Choroid plexus epithelial cell (primary cell): ENCODE results near the gene ALDH5A1.

Source experiments
- DNase-seq: peaks from one replicate; pipeline ENCODE4 v3.0.0-alpha.2; 2010; ENCODE audit warnings: low read depth
- H3K4me3 ChIP-seq: 2 replicates; pipeline ENCODE4 v1.5.1; 2011; ENCODE audit warnings: low read depth, mild to moderate bottlenecking, control low read depth, low read length, moderate library complexity
- CTCF ChIP-seq: conservative IDR thresholded peaks from 2 replicates; pipeline ENCODE4 v1.5.1; 2011; ENCODE audit warnings: low read depth, mild to moderate bottlenecking, control low read depth, inconsistent platforms, low read length, moderate library complexity

Gene ALDH5A1

GRCh38 chr6:24494821-24495795, at the start of gene ALDH5A1:
ALDH5A1 (plus strand) TSS chr6:24494969; CDS start chr6:24494997, 28 bp downstream.
- H3K4me3 ChIP-seq: peak within 1 kb of the TSS; percentile 66
- peak; percentile 46 for TF ChIP-seq CTCF
- DNase-seq: peak; percentile 72

DNA sequence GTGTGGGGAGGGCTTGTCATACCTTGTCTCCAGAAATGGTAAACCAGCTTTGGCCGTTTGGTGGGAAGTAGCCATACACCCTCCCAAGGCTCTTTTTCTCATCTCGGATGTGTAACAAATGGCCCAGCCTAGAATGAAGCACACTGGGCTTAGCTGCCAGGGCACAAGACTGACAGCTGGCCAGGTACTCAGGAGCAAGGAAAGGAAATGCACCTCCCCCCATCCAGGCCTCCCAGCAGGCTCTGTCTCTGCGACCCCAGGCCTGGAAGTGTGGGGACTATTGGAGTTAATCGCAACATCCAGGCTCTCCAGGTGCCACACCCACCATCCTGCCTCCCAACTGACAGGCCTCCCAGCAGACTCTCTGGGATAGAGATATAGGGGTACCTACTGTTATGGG, 49.1 kb upstream of the ALDH5A1 start:
- no peak for DNase-seq
- no peak for TF ChIP-seq CTCF
- H3K4me3 ChIP-seq: no peak overlapping the region

GRCh38 chr6:24446670-24447069, 48.1 kb upstream of the ALDH5A1 start:
- no peak overlapping the region for H3K4me3 ChIP-seq
- no peak for DNase-seq
- TF ChIP-seq CTCF: no peak

DNA sequence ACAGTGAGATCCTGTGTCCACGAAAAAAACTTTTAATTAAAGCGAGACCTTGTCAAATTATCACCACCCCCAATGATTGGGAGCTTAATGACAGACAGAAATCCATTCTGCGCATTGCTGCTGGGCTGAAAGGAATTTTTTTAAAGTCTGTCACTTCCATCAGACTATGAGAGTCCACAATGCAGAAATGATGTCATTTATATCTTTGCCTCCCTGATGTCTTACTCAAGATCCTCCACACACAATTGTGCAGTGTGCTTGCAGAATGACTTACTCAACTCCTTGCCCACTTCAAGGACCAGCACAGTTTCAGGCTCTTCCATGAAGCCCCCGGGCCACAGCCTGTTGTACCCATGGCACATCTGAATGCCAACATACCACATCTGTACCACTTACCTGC, 46.4 kb upstream of the ALDH5A1 start:
- no peak for DNase-seq
- no peak for TF ChIP-seq CTCF
- no peak overlapping the region for H3K4me3 ChIP-seq

- H3K4me3 ChIP-seq: no peak overlapping the region
- TF ChIP-seq CTCF: no peak
- no peak for DNase-seq
Measured at GRCh38 chr6:24448828-24449525, 45.8 kb upstream of the ALDH5A1 start.

DNA sequence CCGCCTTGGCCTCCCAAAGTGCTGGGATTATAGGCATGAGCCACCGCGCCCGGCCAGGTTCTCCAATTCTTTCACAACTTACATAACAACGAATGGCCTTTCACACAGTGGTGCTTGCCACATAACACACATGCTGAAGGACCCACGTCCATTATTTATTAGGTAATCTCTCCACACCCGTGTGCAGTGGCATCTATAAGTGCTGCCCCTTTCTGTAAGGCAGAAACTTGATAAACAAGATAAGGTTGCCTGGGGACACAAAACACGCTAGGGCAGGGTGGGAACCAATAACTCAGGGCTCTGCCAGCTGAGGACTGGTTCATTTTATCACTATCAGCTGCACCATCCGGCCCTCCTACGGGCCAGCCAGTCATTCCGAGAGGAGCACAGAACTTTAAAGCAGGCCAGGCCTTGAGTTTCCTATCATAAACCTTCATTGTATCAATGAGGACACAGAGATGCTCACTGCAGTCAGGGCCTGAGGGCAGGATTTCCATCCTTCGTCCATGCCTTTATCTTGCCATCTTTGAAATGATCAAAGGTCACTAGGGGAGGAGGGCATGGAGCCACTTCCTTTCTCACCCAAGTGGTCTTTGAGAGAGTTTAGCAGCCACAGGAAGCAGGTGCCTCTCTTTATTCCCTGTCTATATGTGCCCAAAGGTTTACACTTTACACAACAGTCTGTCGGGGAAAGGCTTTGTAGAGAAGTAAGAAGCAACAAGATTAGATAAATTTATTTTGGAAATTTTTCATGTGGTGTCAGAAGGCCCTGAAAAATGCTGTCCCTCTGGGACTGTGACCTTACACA, 43.0 kb upstream of the ALDH5A1 start:
- DNase-seq: no peak
- TF ChIP-seq CTCF: no peak

More for the DNA sequence above, 43.0 kb upstream of the ALDH5A1 start:
- H3K4me3 ChIP-seq: no peak overlapping the region
